GM21447 (cell line): ENCODE data around the gene CCDC158.
"Not testable (repeated sequence)": the region's sequence is repeated elsewhere in the genome, so short reads cannot be mapped to it uniquely, and the experiment has no call there.

Experiments used
- ATAC-seq: cut with Tn5 transposase; IDR thresholded peaks from one replicate; pipeline ENCODE4 v1.9.1; 2021; ENCODE audit not compliant: unreplicated experiment

The CCDC158 gene

GRCh38 chr4:76373919-76374552 is 46.9 kb downstream of the CCDC158 start:
- no peak for ATAC-seq

- ATAC-seq = no peak
Observed at GRCh38 chr4:76366737-76367136, 54.2 kb downstream of the CCDC158 start.

- no peak for ATAC-seq
Observed at GRCh38 chr4:76365636-76366035, 55.3 kb downstream of the CCDC158 start.

GRCh38 chr4:76364763-76365162 is 56.2 kb downstream of the CCDC158 start:
- no peak for ATAC-seq

GRCh38 chr4:76363556-76364290 is 57.2 kb downstream of the CCDC158 start:
- no peak for ATAC-seq

GRCh38 chr4:76361689-76362412 is 59.1 kb downstream of the CCDC158 start:
- ATAC-seq = no peak

- not testable (repeated sequence) for ATAC-seq
Observed at GRCh38 chr4:76359881-76360466, 61.0 kb downstream of the CCDC158 start.

GRCh38 chr4:76357981-76358380 is 63.0 kb downstream of the CCDC158 start:
- no peak for ATAC-seq

- no peak for ATAC-seq
Observed at GRCh38 chr4:76354517-76355473, 66.1 kb downstream of the CCDC158 start.

GRCh38 chr4:76342803-76343202 is 78.1 kb downstream of the CCDC158 start:
- no peak for ATAC-seq

- no peak for ATAC-seq
Observed at GRCh38 chr4:76342191-76342590, 78.8 kb downstream of the CCDC158 start.

GRCh38 chr4:76341063-76341462 is 79.9 kb downstream of the CCDC158 start:
- ATAC-seq = no peak

GRCh38 chr4:76339364-76339763 is 81.6 kb downstream of the CCDC158 start:
- ATAC-seq = no peak

- ATAC-seq = no peak
Observed at GRCh38 chr4:76334885-76335284, 86.1 kb downstream of the CCDC158 start.

GRCh38 chr4:76326515-76326914 is 94.4 kb downstream of the CCDC158 start:
- ATAC-seq = no peak

GRCh38 chr4:76325072-76325471 is 95.9 kb downstream of the CCDC158 start:
- ATAC-seq = no peak

GRCh38 chr4:76322236-76322635 is 98.7 kb downstream of the CCDC158 start:
- no peak for ATAC-seq

GRCh38 chr4:76316131-76316530 is 104.8 kb downstream of the CCDC158 start:
- no peak for ATAC-seq

GRCh38 chr4:76315267-76315918 is 105.5 kb downstream of the CCDC158 start:
- no peak for ATAC-seq

- no peak for ATAC-seq
Observed at GRCh38 chr4:76313547-76313946, 107.4 kb downstream of the CCDC158 start.
